Left hindlimb (tissue), 1 donor: ENCODE measurements around the gene CIC.
"Not testable (repeated sequence)": the region's sequence is repeated elsewhere in the genome, so short reads cannot be mapped to it uniquely, and the experiment has no call there.

ENCODE experiments used
- DNase-seq: peaks from one replicate; pipeline ENCODE4 v3.0.0-alpha.2; 2018

The CIC gene

DNA sequence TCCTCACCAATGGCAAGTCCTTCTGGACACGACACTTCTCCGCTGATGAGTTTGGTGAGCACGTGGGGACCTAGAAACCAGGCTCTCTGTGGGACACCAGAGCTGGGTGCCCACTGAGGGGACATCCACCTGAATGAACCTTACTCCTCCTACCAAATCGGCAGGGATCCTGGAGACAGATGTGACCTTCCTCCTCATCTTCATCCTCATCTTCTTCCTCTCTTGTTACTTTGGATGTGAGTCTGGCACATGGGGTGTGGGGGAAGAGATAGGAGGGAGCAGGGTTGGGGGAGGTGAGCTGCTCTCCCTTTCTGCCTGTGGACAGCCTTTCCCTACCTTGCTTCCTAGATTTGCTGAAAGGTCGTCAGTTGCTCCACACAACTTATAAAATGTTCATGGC, 46.0 kb downstream of the CIC start:
- no peak for DNase-seq

DNA sequence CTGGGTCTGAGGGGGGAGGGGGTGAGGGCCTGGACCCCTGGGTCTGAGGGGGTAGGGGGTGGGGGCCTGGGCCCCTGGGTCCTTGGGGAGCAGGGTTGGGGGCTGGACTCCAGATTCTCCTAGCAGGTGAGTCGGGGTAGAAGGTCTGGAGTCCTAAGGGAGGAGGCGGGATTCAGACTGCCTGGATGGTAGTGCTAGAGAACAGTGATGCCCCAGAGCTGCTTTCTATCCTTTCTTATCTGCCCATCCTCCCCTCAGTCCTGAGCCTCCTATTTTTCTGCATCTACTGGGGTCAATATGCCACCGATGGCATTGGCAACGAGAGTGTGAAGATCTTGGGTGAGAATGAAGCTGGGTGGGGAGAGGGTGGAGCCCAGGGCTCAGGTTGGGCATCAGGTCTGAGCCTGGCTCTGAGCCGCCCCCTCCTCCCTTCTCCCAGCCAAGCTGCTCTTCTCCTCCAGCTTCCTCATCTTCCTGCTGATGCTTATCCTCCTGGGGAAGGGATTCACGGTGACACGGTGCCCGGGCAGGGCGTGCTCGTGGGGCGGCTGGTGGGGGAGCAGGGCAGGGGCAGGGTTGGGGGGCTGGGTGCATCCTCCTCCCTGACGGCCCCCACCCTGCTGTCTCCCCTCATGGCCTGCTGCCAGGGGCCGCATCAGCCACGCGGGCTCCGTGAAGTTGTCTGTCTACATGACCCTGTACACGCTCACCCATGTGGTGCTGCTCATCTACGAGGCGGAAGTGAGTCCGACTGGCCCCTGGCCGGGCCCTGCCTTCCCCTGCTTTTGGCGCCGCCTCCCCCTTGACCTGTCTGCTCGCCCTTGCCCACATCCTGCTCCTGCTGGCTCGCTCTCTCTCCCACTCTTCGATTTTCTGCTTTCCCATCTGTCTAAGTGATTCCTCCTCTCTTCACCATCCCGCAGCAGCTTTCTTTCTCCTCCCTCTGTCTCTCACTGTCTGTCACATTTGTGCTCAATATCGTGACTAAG, 47.5 kb downstream of the CIC start:
- peak; percentile 46 for DNase-seq

DNA sequence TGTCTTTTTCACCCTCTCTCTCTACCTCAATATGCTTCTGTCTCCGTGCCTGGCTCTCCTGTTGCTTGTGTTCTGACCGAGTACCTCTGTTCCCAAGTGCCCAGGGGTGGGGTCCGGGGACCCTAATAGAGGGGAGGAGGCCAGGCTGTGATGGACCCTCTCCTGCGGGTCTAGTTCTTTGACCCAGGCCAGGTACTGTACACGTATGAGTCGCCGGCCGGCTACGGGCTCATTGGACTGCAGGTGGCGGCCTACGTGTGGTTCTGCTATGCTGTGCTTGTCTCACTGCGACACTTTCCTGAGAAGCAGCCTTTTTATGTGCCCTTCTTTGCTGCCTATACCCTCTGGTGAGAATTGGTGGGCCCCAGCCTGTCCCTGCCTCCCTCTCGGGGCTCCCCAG, 48.5 kb downstream of the CIC start:
- no peak for DNase-seq

DNA sequence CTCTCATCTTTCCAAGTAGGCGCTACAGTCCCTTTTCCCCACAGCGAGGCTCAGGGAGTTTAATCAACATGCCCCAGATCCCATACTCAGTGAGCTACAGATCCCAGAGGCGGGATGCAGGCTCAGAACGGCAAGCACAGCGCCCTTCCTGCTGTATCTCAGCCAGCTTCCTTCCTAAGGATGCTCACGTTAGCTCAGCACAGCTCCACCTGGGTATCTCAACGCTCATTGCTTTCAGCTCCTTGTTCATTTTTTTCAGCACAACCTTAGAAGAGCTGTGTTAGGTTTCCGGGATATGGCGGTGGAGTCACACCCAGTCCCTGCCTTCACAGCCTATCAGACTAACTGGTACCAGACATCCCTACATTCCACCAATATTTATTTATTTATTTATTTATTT, 53.3 kb downstream of the CIC start:
- no peak for DNase-seq

DNA sequence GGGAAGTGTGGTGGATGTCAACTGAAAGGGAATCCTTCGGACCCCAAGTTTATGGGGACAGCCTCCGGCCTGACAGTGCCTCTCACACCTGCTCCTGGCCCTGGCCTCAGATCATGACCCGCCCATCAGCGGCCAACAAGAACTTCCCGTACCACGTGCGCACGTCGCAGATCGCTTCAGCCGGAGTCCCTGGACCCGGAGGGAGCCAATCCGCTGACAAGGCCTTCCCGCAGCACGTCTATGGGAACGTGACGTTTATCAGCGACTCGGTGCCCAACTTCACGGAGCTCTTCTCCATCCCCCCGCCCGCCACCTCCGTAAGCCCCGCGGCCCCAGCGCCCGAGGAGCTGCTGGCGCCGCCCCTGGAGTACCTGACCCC, 54.4 kb downstream of the CIC start:
- no peak for DNase-seq

DNA sequence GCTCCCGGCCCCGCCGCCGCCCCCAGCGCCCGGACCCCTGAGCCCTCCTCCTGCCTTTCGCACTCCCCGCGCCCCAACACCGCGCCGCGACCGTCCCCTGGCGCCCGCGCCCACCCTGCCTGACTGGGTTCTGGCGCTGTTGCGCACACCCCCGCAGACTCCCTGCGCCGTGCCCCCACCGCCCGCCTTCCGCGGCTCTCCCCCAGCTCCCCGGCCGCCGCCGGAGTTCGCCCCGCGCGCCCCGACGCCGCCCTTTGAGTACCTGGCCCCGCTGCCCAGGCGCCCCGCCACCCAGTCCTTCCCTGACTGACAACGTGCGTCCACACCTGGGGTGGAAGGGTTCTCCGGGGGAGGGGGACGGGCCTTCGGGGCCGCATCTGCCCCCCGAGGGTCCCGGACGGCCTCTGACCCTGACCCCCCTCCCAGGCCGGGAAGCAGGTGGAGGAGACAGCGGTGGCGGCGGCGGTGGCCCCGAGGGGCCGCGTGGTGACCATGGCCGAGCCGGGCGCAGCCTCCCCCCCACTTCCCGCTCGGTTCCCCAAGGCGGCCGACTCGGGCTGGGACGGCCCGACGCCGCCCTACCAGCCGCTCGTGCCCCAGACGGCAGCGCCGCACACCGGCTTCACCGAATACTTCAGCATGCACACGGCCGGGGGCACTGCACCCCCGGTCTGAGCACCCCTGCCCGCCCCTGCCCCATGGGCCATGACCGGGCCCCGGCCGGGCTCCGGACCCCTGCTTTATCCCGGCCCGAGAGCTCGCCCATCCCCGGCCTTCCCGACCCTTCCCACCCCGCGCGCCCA, 55.0 kb downstream of the CIC start:
- DNase-seq = no peak

DNA sequence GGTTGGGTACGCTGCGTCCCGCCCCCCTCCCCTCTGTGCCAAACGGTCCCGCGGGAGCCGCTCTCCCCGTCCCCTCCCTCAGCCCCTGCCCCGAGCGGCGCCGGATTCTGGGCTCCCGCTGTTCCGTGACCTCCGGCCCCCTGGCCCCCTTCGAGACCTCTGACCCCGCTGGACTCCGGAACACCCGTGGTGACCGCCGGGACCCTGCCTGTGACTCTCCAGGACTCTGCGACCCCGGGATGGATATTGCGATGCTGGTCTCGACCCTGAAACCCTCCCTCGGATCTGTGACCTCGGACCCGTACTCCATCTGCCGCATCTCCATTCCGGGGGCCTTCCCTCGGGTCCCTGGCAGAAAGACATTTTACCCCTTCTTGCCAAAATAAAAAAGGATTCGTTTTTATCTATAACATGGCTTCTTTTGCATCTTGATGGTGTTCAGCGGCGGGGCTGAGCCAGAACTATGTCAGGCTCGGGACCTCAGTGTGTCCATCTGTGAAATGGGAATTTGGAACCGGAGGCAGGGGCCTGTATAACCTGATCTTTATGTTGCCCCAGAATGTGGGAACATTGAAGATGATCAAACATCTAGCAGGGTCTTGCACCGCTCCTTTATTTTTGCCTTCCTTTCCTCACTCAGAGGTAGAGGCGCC, 55.7 kb downstream of the CIC start:
- DNase-seq = no peak

DNA sequence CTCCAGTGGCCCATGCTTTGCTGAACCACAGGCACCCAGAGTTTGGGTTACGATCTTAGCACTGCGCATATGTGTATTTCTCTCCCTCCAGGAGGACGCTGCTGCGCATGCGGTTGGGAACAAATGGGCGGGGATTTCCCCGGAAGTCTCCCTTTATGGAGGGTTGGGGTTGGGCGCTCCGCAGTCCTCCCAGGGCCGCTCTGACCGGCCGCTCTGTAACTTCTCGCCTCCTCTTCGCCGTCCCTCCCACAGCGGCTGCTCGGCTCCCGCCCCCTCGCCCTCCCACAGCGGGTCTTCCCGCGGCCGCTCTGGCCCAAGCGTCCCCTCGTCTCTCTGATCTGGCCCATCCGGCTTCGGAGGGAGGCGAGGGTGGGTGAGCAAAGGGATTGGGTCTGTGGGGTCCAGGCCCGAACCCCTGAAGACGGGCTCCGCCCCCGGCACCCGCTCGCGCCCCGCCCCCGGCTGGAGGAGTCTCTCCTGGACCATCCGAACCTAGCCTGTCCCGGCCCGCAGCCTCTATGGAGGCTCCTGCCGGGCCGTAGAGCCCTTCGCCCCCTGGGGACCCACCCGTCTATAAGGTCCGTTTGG, 56.4 kb downstream of the CIC start, which contains the start of gene MEGF8:
TSS of gene MEGF8 (plus strand) at position 328 of the 588 bp plus-strand sequence. CDS start 609 bp downstream, outside the sequence.
- DNase-seq = peak; percentile 99

DNA sequence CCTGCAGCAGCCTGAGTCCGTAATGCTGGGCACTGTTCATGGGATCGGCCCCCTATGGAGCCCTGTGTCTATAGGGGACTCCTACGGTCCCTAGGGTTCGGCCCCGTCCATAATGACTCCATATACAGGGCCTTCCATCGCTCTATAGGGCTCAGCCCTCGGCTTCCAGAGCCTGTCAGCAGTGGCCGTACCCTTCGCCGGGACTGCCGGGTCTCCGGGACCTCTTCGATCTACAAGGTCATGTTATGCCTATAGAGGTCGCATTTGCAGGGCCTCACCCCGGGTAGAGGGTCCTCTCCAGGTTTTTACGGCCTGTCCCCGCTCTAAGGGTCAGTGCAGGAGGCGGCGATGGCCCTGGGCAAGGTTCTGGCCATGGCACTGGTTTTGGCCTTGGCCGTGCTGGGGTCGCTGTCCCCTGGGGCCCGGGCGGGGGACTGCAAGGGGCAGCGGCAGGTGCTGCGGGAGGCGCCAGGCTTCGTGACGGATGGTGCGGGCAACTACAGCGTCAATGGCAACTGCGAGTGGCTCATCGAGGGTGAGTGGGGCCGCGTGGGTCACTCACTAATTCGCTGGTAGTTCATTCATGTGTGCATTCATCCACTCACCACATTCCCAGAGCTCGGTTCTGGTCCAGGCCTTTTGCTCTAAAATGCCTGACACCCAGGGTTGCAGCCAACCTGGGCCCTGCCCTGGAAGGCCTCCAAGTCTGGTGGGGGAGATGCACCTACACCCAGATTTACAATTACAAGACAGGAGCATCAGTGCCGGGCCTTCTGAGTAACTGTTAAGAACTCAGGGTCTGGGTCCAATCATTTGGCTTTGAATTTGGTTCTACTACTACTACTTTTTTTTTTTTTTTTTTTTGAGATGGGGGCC, 57.1 kb downstream of the CIC start:
- no peak for DNase-seq

DNA sequence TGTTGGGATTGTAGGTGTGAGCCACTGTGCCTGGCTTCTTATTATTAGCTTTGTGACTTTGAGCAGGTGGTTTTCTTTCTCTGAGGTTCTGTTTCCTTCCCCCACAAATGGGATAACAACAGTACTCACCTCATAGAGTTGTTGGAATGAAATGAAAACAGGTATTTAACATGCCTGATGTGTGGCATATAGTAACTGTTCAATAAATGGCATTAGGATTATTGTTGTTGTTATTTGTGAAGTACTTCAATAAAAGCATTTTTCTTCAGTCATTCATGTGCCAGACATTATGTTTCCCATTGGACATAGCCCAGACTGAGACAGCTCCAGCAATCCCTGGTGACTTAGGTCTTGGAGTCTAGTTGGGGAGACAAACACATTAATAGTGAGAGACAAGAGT, 57.9 kb downstream of the CIC start:
- DNase-seq = no peak

DNA sequence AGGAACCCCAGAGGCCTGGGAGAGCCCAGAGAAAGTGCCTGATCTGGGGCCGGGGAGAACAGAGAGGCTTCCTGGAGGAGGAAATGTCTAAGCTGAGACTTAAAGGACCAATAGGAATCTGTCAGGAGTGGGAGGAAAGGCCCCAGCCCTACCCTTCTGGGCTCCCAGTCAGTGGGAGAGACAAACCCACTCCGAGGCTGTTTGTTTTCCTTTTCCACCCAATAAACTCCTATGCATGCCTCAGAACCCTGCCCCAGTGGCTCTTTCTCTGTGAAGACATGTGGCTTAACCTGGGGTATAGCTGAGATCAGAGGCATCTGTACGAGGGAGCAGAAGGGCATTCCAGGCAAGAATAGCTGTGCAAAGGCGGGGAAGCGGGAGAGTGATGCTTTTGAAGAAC, 58.3 kb downstream of the CIC start:
- DNase-seq = no peak

DNA sequence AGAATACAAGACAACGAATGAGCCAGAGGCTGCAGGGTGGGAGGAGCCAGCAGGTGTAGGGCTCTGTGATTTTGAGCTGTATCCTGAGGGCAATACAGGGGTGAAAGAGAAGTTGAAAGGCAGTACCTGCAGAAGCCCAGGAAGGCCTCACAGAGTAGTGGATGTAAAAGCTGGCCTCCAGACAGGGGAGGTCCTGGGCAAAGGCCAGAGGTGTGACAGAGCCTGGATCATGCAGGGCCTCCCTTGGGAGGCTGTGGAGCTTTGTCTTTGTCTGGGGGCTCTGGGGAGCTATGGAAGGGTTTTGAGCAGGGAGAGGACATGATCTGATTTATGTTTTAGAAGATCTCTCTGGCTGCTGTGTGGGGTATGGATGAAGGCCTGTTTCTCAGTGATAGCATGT, 59.1 kb downstream of the CIC start:
- DNase-seq = no peak

DNA sequence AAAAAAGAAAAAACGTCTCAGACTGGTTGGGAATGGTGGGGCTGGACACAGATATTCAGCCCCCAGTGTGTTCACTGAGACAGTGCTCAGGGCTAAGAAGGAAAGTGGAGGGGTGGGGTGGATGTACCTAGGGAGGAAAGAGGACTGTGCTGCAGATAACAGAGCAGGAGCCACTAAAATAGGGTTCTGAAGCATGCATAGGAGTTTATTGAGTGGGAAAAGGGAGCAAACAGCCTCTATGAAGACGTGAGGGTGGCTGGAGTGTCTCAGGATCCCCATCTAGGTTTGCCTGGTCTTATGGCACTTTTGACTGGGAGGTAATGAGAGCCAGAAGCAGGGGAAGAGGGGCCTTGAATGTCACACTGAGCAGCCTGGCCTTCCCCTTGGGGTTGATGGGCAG, 59.8 kb downstream of the CIC start:
- DNase-seq = no peak

DNA sequence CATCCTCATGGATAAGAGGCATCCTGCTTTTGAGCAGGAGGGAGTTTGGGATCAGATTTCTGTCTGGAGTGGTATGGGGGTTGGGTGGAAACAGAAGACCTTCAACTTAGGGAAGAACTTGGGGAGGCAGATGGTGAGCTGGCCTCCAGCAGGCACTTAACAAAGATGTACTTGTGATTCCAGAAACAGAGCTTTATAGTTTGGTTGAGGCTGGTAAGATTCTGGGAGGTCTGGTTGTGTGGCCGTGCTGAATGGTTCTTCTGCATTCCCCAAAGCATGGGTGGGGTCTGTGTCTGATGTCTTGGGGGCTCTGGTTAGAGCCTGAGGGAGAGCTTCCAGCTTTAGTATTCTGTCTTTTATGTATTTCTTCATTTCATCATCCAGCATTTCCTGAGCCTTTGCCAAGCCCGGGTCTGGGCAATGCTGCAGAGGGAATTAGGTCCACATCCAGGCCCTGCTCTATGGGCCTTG, 61.2 kb downstream of the CIC start:
- no peak for DNase-seq

DNA sequence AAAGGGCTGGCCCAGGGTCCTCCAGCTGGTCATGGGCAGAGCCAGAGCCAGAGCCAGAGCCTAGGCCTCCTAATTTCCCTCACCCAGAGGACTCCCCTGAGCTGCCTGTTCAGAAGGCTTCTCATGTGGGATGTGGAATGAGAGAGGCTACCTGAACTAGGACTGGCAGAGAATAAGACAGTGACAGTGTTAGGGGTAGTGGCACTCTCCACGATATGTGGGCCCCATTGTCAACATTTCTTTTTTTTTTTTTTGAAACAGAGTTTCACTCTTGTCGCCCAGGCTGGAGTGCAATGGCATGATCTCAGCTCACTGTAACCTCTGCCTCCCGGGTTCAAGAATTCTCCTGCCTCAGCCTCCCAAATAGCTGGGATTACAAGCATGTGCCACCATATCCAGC, 62.3 kb downstream of the CIC start:
- not testable (repeated sequence) for DNase-seq

DNA sequence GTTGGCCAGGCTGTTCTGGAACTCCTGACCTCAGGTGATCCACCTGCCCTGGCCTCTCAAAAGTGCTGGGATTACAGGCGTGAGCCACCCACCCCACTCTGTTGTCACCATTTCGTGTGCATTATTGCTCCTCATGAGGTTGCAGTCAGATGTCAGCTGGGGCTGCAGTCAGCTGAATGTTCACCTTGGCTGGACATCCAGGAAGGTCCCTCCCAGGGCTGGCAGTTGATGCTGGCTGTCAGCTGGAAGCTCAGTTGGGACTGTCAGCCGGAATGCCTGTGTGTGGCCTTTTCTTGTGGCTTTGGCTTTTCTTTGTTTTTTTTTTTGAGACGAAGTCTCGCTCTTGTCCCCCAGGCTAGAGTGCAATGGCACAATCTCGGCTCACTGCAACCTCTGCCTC, 63.0 kb downstream of the CIC start:
- DNase-seq = no peak

DNA sequence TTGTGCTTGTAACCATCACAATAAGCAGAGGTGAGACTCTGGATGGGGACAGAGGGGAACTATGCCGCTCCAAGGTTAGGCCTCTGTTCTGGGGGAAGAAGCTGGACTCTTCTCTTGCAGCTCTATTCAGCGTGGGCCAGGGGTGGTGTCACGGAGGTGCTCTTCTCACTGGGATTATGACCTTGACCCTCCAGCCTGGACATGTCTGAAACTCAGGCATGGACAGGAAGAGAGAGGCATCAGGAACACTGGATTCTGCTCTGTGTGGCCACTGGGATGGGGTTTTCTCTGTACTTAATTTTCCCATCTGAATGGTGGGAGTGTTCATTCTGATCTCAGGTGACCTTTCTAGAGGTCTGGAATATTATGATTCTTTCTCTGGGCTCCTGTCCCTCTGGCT, 64.0 kb downstream of the CIC start:
- DNase-seq = no peak

DNA sequence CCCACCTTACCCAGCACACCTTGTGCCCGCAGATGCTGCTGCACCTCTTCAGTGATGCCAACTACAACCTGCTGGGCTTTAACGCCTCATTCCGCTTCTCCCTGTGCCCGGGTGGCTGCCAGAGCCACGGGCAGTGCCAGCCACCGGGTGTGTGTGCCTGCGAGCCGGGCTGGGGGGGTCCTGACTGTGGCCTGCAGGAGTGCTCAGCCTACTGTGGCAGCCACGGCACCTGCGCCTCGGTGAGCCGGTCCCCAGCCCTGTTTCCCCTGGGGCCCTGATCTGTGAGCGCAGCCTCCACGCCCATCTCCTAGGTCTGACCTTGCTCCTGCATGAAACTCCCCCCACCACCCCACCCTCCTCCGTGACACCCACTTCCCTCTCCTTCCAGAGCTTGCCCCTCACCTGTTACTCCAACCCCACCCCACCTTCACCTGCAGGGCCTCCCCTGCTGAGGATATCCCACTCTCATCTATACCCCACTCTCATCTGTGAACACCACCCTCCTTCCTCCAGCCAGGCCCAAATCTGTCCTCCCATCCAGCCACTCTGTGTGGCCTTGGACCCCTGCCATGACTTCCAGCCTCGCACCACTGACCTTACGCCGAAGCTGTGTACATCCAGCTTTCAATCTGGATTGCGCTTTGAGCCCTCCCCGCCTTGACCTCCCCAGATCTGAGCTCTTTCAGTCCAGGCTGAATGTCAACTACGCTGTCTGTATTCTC, 65.1 kb downstream of the CIC start:
- no peak for DNase-seq

DNA sequence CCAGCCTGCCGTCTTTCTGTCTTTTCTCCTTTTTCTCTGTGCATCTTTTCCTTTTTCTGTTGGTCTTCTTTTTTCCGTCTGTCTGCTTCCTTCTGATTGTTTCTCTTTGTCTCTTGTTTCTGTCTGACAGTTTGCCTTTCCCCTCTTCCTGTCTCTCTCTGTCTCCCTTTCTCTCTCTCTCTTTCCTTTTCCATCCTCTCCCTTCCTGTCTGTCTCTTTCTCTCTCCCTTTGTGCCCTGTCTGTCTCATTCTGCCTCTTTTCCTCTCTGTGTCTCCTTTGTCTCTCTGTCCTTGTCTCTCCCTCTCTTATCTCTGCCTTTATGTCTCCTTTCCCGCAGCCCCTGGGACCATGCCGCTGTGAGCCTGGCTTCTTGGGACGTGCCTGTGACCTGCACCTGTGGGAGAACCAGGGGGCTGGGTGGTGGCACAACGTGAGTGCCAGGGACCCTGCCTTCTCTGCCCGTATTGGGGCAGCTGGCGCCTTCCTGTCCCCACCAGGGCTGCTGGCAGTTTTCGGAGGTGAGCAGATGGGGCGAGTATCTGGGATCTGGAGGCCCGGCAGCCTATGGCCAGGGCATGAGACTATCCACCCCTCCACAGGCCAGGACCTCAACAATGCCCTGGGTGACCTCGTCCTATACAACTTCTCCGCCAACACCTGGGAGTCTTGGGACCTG, 65.8 kb downstream of the CIC start:
- DNase-seq = no peak

DNA sequence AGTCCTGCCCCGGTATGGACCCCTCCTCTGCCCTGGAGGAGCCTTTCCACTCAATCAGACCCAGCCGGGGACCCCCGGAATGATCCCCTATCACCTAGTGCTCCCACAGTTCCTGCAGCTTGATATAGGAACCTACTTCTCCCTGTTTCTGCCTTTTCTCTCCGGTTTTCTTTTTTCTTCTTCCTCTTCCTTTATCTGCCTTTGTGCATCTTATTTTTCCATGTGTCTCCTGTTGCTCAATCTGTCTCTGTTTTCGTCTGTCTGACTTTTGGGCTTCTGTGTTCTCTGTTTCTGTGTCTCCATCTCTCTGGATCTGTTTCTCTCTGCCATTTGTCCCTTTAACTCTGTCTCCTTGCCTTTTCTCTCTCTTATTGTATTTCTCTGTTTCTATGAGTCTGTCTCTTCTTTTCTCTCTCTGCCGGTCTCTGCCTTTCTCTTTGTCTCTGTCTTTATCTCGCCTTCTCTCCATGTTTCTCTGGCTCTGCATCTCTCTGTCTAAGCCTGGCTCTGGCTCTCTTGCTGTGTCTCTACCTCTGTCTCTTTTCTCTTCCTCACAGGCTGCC, 66.4 kb downstream of the CIC start:
- no peak for DNase-seq
